ACHN (cell line): Measurements from ENCODE around the gene TAF1C.
"Not testable (repeated sequence)": the region's sequence is repeated elsewhere in the genome, so short reads cannot be mapped to it uniquely, and the experiment has no call there.

Source experiments
- DNase-seq: peaks from one replicate; pipeline ENCODE4 v3.0.0-alpha.2; 2015
- in situ Hi-C: cut with HindIII; loops from 2 replicates; pipeline ENCODE4 v1.10.0; 2017; ENCODE audit warnings: low sequenced_read_pairs, low pct_ligation_motif_present, low pct_unique_long_range_greater_than_20kb

TAF1C gene

GRCh38 chr16:84215531-84215930 lies 28.7 kb upstream of the TAF1C start:
- no peak for DNase-seq
- in situ Hi-C loops: no loop called here

DNA sequence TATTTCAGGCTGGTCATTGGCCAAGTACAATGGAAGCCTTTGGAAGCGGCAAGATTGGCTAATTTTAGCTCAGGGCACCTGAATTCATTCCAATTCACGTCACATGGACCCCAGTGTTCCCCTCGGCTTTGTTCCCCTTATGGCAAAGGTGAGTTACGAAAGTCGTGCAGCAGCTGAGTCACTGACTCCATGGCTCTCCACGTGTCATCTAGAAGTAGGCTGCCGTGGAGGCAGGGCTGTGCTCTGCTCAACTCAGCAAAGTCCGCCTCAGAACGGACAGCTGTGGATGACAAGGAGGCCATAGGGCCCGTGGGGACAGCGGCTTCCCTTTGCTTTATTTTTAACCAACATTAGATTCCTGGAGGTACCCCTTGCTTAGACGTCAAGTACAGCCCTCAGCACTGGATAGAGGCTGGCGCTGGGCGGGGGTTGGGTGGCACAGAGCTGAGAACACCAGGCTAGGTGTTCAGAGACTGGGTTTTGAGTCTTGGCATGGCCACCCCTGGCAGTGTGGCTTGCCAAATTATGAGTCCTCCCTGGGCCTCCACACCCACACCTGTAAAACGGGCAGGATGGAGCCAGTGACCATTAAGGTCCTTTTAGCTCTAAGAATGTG lies 27.7 kb upstream of the TAF1C start:
- DNase-seq: no peak
- in situ Hi-C loops: no loop called here

DNA sequence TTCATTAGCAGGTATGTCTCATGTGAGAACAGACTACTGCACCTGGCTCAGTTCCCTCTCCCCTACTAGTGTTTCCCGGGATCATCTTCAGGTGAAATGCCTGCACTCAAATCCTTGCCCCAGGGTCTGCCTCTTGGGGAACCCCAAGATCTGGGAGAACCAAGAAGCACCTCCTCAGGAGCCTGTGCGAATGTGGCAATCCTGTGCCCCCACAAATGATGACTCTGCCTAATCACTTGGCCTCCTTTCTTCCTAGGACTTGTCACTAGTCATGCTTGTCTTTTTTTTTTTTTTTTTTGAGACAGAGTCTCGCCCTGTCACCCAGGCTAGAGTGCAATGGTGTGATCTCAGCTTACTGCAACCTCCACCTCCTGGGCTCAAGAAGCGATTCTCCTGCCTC lies 25.8 kb upstream of the TAF1C start:
- in situ Hi-C loops: no loop called here

GRCh38 chr16:84212154-84212553 lies 25.3 kb upstream of the TAF1C start:
- DNase-seq: no peak
- in situ Hi-C loops: no loop called here

More for the DNA sequence above, 25.8 kb upstream of the TAF1C start:
- no peak for DNase-seq

DNA sequence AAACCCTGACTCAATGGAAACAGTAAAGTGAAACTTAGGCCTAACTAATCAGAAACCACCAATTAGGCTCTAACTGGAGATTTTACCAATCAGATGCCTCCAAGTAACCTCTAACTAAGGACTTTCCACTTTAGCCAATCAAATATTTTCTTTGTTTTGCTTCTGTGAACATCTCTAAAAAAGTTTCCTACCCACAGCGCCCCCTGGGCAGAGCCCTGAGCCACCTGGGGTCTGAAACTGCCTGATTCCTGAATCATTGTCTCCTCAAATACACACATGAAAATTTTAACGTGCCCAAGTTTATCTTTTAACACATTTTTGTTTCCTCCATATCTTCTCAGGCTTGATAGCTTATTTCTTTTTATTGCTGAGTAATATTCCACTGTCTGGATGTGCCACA lies 23.1 kb upstream of the TAF1C start:
- DNase-seq: no peak
- in situ Hi-C loops: no loop called here

GRCh38 chr16:84207879-84208278 lies 21.0 kb upstream of the TAF1C start:
- in situ Hi-C loops: no loop called here
- no peak for DNase-seq

- peak; percentile 31 for DNase-seq
- in situ Hi-C loops: no loop called here
Observed at GRCh38 chr16:84207251-84207650, 20.4 kb upstream of the TAF1C start.

- in situ Hi-C loops: no loop called here
- no peak for DNase-seq
Observed at GRCh38 chr16:84205976-84206691, 19.3 kb upstream of the TAF1C start.

- DNase-seq, in situ Hi-C loops: not testable (repeated sequence)
Observed at GRCh38 chr16:84205123-84205522, 18.3 kb upstream of the TAF1C start.

DNA sequence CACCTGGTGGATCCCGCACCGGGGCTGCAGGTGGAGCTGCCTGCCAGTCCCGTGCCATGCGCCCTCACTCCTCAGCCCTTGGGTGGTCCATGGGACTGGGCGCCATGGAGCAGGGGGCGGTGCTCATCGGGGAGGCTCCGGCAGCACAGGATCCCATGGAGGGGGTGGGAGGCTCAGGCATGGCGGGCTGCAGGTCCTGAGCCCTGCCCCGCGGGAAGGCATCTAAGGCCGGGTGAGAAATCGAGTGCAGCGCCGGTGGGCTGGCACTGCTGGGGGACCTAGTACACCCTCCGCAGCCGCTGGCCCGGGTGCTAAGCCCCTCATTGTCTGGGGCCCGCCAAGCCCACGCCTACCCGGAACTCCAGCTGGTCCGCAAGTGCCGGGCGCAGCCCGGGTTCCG lies 17.7 kb upstream of the TAF1C start:
- in situ Hi-C loops, DNase-seq: not testable (repeated sequence)

DNA sequence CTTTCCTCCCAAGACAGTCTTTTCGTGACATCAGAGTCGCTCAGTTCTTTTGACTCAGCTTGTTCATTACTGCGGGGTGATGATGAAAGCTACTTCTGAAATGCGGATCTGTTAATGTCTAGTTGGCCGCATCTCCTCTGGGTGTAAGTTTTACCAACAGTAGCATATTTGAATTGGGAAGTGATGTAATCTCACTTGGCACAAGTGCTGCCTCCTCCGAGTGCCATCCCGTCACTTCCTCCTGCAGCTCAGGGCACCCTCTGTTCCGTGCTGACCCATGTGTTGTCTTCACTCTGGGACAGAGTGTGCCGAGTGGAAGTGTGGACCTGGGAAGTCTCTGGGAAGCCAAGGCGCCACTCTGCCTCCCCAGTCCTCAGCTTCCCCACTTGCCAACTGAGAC lies 13.0 kb upstream of the TAF1C start:
- DNase-seq: no peak
- in situ Hi-C loops: no loop called here

DNA sequence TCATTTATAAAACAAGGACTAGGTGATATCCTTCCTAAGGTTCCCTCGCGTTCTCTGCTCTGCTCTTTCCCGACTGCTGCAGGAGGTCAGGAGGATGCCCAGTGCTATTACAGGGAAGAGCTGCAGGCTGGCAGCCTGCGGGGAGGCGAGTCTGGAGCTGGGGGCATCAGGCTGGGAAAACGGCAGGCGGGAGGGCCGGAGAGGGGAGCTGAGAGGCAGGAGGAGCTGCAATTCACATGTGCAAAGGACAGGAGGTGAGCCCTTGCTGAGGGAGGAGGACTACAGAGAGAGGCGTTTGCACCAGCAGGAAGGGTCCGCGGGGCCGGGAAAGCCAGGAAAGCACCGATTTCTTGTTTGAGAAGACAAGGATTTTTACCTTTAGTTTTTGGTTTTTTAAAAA lies 12.2 kb upstream of the TAF1C start:
- in situ Hi-C loops: no loop called here

DNA sequence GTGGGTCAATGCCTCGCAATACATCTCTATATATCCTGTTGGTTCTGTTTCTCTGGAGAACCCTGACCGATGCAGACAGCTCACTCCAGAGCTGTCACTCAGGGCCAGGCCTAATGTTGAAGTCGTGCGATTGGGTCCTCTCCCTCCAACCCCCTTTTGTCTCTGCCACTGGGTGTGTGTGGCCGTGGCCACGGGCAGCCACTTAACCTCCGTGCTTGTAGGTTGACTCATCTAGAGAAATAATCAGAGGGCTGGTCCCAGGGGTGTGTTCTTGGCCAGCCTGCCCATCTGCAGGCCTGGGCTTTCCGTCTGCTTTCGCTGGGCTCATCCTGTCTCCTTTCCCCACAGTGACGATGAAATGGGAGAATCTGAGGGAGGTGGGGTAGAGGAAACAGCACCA lies 11.5 kb upstream of the TAF1C start:
- in situ Hi-C loops: no loop called here

More for the DNA sequence above, 12.2 kb upstream of the TAF1C start:
- DNase-seq: no peak

DNA sequence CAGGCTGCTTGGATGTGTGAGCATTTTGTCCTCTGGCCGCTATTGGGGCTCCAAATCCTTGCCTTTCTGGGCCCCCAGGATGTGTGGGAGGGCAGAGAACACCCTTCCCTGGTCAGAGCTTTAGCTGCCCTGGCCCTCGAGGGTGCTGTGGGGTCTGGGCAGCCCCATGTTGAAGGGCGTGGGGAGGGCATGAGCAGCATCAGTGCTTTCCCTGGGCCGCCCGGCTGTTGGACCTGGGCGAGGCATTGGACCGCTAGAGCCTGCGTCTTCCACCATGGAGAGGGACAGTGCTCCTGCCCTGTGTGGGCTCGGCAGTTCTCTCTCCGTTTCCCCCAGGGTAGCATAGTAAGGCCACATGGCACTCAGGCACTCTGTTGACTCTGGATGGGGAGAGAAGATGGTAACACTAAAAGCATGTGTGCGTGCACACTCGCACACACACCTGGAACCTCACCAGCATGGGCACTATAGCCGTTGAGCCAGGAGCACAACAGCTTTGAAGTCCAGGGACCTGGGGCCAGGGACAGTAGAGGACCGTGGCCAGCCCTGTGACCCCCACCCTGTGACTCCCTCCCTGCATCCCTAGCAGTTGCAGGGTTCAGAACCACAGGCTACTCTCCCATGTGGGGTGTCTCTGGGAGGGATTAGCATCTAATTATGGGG lies 10.7 kb upstream of the TAF1C start:
- DNase-seq: no peak
- in situ Hi-C loops: no loop called here

More for the DNA sequence above, 11.5 kb upstream of the TAF1C start:
- DNase-seq: peak; percentile 59

- no peak for DNase-seq
- in situ Hi-C loops: no loop called here
Observed at GRCh38 chr16:84196727-84197394, 10.0 kb upstream of the TAF1C start.

- in situ Hi-C loops: no loop called here
- no peak for DNase-seq
Observed at GRCh38 chr16:84196101-84196500, 9.2 kb upstream of the TAF1C start.

DNA sequence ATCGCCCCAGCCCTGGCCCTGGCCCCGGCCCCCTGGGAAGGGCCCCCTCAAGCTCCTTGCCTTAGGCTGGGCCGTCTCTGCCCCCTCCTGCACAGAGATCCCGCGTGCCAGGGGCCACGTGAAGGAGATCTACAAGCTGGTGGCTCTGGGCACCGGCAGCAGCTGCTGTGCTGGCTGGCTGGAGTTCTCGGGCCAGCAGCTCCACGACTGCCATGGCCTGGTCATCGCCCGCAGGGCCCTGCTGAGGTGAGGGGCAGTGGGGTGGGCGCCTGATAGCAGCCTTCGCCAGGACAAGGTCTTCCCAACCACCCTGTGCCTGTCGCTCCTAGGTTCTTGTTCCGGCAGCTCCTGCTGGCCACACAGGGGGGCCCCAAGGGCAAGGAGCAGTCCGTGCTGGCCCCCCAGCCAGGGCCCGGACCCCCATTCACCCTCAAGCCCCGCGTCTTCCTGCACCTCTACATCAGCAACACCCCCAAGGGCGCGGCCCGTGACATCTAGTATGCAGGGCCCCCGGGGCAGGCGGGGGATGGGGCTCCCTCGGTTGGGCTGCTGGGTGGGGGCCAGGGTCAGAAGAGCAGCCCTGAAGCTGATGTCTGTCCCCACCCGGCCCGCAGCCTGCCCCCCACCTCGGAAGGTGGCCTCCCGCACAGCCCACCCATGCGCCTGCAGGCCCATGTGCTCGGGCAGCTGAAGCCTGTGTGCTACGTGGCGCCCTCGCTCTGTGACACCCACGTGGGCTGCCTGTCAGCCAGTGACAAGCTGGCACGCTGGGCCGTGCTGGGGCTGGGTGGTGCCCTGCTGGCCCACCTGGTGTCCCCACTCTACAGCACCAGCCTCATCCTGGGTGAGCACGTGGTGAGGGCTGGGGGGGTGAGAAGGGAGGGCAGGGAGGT lies 8.6 kb upstream of the TAF1C start:
- DNase-seq: no peak
- in situ Hi-C loops: no loop called here

- no peak for DNase-seq
- in situ Hi-C loops: no loop called here
Observed at GRCh38 chr16:84194470-84195200, 7.8 kb upstream of the TAF1C start.
